GM18858 (cell line): ENCODE results near the gene ANKDD1A.
A peak's percentile ranks its signal among the peaks of the same experiment; 100 is the strongest.

Experiments
- ATAC-seq: cut with Tn5 transposase; IDR thresholded peaks from one replicate; pipeline ENCODE4 v1.9.1; 2021; ENCODE audit not compliant: unreplicated experiment

The ANKDD1A gene

DNA sequence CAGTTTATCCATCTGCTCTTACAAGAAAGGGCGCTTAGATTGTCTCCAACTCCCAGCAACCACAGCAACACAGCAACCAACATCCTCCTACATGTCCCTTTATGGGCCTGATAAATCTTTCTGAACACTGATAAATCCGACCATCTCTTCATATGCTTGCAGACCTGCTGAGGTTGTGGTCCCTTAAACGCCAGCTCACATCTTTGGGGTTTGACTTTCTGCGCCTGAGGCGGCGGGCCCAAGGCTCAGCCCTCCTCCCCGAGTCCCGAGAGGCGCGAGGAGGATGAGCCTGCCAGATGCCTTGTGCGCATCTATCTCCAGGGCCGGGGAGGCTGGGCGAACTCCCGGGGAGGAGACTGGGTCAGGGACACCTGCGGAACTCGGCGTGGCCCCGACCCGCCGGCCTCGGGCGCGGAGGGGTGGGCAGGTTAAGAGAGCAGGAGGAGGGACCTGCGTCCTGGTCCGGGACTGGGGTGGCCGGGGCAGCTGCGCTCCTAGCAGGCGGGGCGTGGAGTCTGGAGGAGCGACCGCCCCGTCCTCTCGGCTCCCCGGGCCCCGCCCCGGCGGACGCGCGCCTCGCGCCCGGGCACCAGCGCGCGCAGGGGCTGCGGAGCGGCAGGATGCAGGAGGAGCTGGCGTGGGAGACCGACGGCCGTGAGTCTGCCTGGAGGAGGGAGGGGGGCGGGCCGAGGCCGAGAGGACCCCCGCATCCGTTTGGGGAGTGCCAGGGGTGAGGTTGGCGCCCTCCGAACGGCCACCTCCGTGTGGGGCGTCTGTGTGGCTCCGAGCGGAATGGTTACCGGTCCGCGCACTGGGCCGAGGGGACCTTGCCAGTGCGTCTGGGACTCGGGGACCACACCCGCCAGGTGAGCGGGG lies at the start of gene ANKDD1A:
TSS of gene ANKDD1A (plus strand) at position 592 of the 876 bp plus-strand sequence. CDS start at position 621, 29 bp downstream.
- no peak for ATAC-seq

- ATAC-seq: no peak
Observed at GRCh38 chr15:64861960-64862359, 49.7 kb upstream of the ANKDD1A start.

DNA sequence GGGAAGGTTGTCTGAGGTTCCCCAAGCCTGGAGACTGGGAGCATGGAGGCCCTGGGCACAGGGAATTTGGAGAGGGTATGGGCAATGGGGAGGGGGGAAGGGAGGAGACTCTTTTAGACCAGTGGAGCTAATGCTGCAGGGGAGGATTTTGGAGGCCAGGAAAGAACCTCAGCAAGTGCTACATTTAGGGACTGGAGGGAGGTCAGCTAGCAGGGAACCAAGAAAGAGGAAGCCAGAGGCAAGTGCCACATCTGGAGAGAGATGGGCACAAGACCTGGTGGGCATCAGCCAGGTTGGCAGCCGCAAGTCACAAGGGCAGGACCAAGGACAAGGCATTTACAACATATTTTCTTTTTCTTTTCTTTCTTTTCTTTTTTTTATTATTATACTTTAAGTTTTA lies 49.3 kb upstream of the ANKDD1A start:
- no peak for ATAC-seq

DNA sequence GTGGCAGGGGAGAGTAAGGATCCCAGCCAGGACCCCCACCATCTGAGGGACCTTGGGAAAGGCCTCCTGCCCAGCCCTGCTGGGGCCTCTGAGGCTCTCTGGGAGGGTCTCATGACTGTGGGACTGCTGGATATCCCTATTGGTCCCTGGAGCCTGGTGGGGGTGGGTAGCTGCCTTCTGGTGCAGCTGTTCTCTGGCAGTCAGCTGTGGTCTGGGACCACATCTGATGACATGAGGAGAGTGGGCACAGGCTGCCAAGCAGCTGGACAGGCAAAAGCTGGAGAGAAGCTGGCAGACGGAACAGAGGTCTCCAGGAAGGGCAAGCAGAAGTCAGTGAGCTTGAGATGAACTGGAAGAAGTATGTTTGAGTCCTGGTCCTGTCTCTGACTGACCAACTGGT lies 47.6 kb upstream of the ANKDD1A start:
- no peak for ATAC-seq

DNA sequence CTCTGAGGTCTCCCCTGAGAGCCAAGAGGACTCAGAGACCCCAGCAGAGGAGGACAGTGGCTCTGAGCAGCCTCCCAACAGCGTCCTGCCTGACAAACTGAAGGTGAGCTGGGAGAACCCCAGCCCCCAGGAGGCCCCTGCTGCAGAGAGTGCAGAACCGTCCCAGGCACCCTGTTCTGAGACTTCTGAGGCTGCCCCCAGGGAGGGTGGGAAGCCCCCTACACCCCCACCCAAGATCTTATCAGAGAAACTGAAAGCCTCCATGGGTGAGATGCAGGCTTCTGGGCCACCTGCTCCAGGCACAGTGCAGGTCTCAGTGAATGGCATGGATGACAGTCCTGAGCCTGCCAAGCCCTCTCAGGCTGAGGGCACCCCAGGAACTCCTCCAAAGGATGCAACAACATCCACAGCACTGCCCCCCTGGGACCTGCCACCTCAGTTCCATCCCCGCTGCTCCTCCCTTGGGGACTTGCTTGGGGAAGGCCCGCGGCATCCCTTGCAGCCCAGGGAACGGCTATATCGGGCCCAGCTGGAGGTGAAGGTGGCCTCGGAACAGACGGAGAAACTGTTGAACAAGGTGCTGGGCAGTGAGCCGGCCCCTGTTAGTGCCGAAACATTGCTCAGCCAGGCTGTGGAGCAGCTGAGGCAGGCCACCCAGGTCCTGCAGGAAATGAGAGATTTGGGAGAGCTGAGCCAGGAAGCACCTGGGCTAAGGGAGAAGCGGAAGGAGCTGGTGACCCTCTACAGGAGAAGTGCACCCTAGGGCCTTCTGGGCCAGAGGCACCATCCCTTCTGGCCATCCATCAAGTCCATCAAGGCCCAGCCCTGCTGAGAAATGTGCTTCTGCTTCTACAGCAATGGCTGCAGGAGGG lies 46.3 kb upstream of the ANKDD1A start:
- no peak for ATAC-seq

- no peak for ATAC-seq
Observed at GRCh38 chr15:64865998-64866520, 45.6 kb upstream of the ANKDD1A start.

DNA sequence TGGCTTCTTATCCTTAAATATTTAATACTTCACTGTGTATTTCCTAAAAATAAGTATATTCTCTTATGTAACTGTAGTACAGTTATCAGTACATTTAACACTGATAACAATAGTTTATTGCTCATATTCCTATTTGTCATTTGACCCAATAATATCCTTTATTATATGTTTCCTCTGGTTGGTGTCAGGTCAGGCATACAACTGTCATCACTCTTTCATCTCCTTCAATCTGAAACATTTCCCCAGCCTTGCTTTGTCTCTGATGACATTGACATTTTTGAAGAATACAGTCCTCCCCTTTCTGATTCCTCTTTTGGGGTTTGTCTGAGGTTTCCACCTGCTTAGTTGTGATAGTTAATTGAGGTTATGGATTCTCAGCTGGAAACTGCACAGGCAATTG lies 42.2 kb upstream of the ANKDD1A start:
- no peak for ATAC-seq

DNA sequence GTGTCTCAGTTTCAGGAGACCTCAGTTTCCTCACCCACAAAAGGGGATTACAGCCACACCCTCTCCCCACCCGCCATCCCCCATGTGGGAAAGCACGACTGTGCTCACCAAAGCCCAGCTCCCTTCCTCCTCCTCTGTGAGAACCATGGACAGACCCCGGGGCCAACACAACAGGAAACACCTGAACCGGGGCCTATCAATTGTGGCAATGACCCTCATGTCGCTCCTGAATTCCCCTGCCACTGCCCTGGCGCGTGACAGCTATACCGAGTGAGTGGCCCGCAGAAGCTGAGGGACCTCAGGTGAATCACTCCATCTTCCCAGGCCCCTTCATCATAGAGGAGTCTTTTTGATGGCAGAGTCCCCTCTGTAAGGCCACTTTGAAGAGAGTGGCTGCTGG lies 41.3 kb upstream of the ANKDD1A start:
- ATAC-seq: no peak

DNA sequence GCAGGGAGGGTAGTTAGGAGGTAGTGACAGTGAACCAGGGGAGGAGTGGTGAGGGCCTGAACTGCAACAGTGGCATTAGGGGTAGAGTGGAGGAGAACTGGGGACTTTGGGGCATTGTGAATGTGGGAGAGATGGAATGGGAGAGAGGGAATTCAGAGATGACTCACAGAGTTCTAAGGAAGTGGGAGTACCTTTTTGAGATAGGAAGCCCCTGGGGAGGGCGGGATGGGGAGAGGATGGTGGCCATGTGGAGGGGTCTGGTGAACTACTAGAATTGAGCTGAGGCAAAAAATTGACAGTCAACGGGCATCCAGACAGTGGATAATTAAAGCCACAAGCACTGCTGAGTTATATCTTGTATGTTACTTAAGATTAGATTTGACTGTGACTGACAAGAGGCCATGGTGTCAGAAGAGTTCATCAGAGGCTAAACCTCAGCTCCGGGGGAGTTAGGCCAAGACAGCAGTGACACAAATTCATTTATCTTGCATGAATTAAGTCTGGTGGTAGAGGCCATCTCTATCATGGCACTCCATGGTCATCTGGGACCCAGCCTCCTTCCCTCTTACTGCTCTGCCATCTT lies 36.0 kb upstream of the ANKDD1A start:
- ATAC-seq: no peak

- ATAC-seq: no peak
Observed at GRCh38 chr15:64877435-64877834, 34.3 kb upstream of the ANKDD1A start.

- ATAC-seq: no peak
Observed at GRCh38 chr15:64878705-64879104, 33.0 kb upstream of the ANKDD1A start.

- ATAC-seq: peak; percentile 45
Observed at GRCh38 chr15:64883100-64883581, 28.6 kb upstream of the ANKDD1A start.

DNA sequence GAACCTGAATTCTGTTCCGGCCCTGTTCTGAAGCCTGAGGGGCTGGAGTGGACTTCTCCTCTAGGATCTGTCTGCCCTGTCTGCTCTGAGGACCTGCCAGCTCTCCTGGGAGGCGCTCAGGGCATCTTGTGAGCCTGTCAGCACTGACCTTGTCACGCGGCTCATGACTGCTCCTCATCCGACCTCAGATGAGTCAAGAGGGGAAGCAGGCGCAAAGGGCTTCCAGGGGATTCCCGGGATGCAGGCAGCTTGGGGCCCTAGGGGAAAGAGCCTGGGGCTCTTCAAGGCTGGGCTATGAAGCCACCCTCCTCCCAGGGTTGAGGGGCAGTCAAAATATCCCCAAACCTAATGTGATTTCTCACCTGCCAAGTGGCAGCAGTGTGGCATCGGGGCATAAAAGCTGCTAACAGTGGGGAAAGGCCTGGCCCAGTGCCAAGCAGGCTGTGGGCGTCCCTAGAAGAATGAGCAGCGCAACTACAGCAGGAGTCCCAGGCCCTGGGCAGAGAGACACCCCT lies 27.6 kb upstream of the ANKDD1A start:
- peak; percentile 48 for ATAC-seq

- ATAC-seq: no peak
Observed at GRCh38 chr15:64884679-64885078, 27.0 kb upstream of the ANKDD1A start.

GRCh38 chr15:64888336-64888735 lies 23.4 kb upstream of the ANKDD1A start:
- no peak for ATAC-seq

GRCh38 chr15:64891561-64891960 lies 20.1 kb upstream of the ANKDD1A start:
- ATAC-seq: no peak

- ATAC-seq: no peak
Observed at GRCh38 chr15:64892847-64893403, 18.8 kb upstream of the ANKDD1A start.

GRCh38 chr15:64893481-64894394 lies 18.0 kb upstream of the ANKDD1A start:
- peak; percentile 44 for ATAC-seq

GRCh38 chr15:64894395-64895056 lies 17.2 kb upstream of the ANKDD1A start:
- ATAC-seq: no peak
